ENCODE measurements around the gene ANG.

DNA sequence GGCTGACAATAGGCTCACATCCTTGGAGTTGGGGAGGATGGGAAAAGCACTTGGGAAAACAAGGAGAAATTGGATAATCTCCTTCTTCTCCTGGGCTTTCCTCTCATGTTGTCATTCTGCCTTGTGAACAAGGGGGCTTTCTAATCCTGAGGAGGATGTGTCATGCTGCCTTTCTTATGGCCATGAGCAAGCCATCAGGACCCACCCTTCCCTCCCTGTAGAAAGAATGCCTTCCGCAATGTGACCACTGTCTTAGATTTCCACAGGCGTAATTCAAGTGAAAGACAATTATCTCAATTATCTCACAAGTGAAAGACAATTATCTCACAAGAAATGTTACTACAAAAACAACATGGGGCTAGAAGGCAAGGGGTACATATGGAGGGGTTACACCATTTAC is 44.0 kb upstream of the ANG start:
- TF ChIP-seq, protein P1, sequence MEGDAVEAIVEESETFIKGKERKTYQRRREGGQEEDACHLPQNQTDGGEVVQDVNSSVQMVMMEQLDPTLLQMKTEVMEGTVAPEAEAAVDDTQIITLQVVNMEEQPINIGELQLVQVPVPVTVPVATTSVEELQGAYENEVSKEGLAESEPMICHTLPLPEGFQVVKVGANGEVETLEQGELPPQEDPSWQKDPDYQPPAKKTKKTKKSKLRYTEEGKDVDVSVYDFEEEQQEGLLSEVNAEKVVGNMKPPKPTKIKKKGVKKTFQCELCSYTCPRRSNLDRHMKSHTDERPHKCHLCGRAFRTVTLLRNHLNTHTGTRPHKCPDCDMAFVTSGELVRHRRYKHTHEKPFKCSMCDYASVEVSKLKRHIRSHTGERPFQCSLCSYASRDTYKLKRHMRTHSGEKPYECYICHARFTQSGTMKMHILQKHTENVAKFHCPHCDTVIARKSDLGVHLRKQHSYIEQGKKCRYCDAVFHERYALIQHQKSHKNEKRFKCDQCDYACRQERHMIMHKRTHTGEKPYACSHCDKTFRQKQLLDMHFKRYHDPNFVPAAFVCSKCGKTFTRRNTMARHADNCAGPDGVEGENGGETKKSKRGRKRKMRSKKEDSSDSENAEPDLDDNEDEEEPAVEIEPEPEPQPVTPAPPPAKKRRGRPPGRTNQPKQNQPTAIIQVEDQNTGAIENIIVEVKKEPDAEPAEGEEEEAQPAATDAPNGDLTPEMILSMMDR (IDR thresholded peaks at IDR 0.05): no peak
- TF ChIP-seq EZH2 (IDR thresholded peaks at IDR 0.05; ENCODE audit: borderline replicate concordance, insufficient read depth, low read depth, low read length, poor library complexity, severe bottlenecking): no peak

Data from B cell (primary cell).